Pons (tissue), 1 donor: Measurements from ENCODE around the gene LBX2.
"Not testable (repeated sequence)": the region's sequence is repeated elsewhere in the genome, so short reads cannot be mapped to it uniquely, and the experiment has no call there.

Experiments
- DNase-seq: peaks from one replicate; pipeline ENCODE4 v3.0.0-alpha.2; 2016; ENCODE audit warnings: low spot score

The LBX2 gene

GRCh38 chr2:74503506-74504475, 4.4 kb upstream of the LBX2 start:
- DNase-seq = no peak

- no peak for DNase-seq
Measured at GRCh38 chr2:74502720-74503505, 3.5 kb upstream of the LBX2 start.

- DNase-seq = no peak
Measured at GRCh38 chr2:74502147-74502719, 2.8 kb upstream of the LBX2 start.

GRCh38 chr2:74501335-74502071, 2.1 kb upstream of the LBX2 start:
- no peak for DNase-seq

GRCh38 chr2:74500578-74500946, 1.2 kb upstream of the LBX2 start:
- DNase-seq = no peak

- no peak for DNase-seq
Measured at GRCh38 chr2:74499940-74500577, 656 bp upstream of the LBX2 start.

- no peak for DNase-seq
Measured at GRCh38 chr2:74498500-74499266, 720 bp downstream of the LBX2 start.

GRCh38 chr2:74497777-74498499, 1.5 kb downstream of the LBX2 start:
- no peak for DNase-seq

GRCh38 chr2:74496997-74497776, 2.2 kb downstream of the LBX2 start:
- no peak for DNase-seq

- DNase-seq = no peak
Measured at GRCh38 chr2:74495440-74495839, 4.0 kb downstream of the LBX2 start.

GRCh38 chr2:74493546-74493945, 5.9 kb downstream of the LBX2 start:
- DNase-seq = no peak

- no peak for DNase-seq
Measured at GRCh38 chr2:74491648-74492544, 7.5 kb downstream of the LBX2 start.

- DNase-seq = no peak
Measured at GRCh38 chr2:74489906-74490305, 9.5 kb downstream of the LBX2 start.

- DNase-seq = no peak
Measured at GRCh38 chr2:74488643-74489481, 10.5 kb downstream of the LBX2 start.

- no peak for DNase-seq
Measured at GRCh38 chr2:74486141-74486540, 13.3 kb downstream of the LBX2 start.

GRCh38 chr2:74483675-74484164, 15.7 kb downstream of the LBX2 start:
- DNase-seq = not testable (repeated sequence)
